IMR-90 (cell line): ENCODE results near the gene AGFG1. TPM values are rescaled to one million over a fixed set of nuclear protein-coding genes. Genes with fewer than 3 reads are reported as not detected.

Experiments used
- ATAC-seq: fragments of 200-7000 bp; cut with Tn5 transposase; 2 replicates; pipeline ENCODE4 v1.9.1; 2020; ENCODE audit warnings: low read depth, mild to moderate bottlenecking, moderate library complexity
- BruUV-seq: library from RNA; stranded (reverse); fragments of 400-500 nt; replicated peaks from 2 replicates; lab custom pipeline; 2021; lab: Mats Ljungman, UMichigan
- CTCF ChIA-PET: fragments of 300-600 bp; formaldehyde crosslinking; extraction: SDS; loops from one replicate; lab custom pipeline; 2021; ENCODE audit warnings: antibody characterized with exemption; lab: Yijun Ruan, JAX
- POLR2A ChIA-PET: fragments of 300-600 bp; sonication (Branson Sonifier 250); formaldehyde crosslinking; loops from one replicate; lab custom pipeline; 2022; ENCODE audit warnings: antibody characterized with exemption; ENCODE audit not compliant: unreplicated experiment; lab: Charles Lee
- DNase-seq: peaks from one replicate; pipeline ENCODE4 v3.0.0; 2013
- H2AFZ ChIP-seq: replicated peaks from 2 replicates; pipeline ENCODE3; 2013; ENCODE audit warnings: low read length, mild to moderate bottlenecking; ENCODE audit not compliant: poor library complexity
- H2AK5ac ChIP-seq: 2 replicates; pipeline ENCODE4 v1.6.1; 2013; ENCODE audit warnings: low read depth, low read length, inconsistent platforms
- H2AK9ac ChIP-seq: replicated peaks from 2 replicates; pipeline ENCODE3; 2013; ENCODE audit warnings: mild to moderate bottlenecking, low read depth, low read length, moderate library complexity; ENCODE audit not compliant: poor library complexity
- H2BK120ac ChIP-seq: 2 replicates; pipeline ENCODE4 v1.6.1; 2013; ENCODE audit warnings: low read depth, low read length, inconsistent platforms
- H2BK15ac ChIP-seq: 3 replicates; pipeline ENCODE4 v1.6.1; 2013; ENCODE audit warnings: low read depth, low read length, inconsistent platforms
- H2BK20ac ChIP-seq: 2 replicates; pipeline ENCODE4 v1.6.1; 2013; ENCODE audit warnings: low read depth, mild to moderate bottlenecking, inconsistent platforms, low read length, moderate library complexity
- H2BK5ac ChIP-seq: 2 replicates; pipeline ENCODE4 v1.6.1; 2013; ENCODE audit warnings: mild to moderate bottlenecking, low read depth, low read length, inconsistent platforms; ENCODE audit not compliant: poor library complexity, severe bottlenecking
- H3K14ac ChIP-seq: replicated peaks from 2 replicates; pipeline ENCODE4 v1.6.1; 2013; ENCODE audit warnings: low read depth, low read length, inconsistent platforms
- H3K18ac ChIP-seq: 2 replicates; pipeline ENCODE4 v1.6.1; 2013; ENCODE audit warnings: low read depth, low read length, control low read depth
- H3K23ac ChIP-seq: 2 replicates; pipeline ENCODE4 v1.6.1; 2013; ENCODE audit warnings: low read depth, low read length, inconsistent platforms
- H3K27ac ChIP-seq: 2 replicates; pipeline ENCODE4 v1.5.1; 2013; ENCODE audit warnings: mild to moderate bottlenecking, control low read depth, low read length; ENCODE audit not compliant: insufficient read depth
- H3K27me3 ChIP-seq: 2 replicates; pipeline ENCODE4 v1.6.1; 2013; ENCODE audit warnings: low read length; ENCODE audit not compliant: control insufficient read depth, insufficient read depth
- H3K36me3 ChIP-seq: 2 replicates; pipeline ENCODE4 v1.6.1; 2013; ENCODE audit warnings: low read length, mixed read lengths; ENCODE audit not compliant: control insufficient read depth, insufficient read depth
- H3K4ac ChIP-seq: 2 replicates; pipeline ENCODE4 v1.6.1; 2013; ENCODE audit warnings: low read depth, low read length, inconsistent platforms
- H3K4me1 ChIP-seq: 2 replicates; pipeline ENCODE4 v1.6.1; 2013; ENCODE audit warnings: low read length, mixed read lengths; ENCODE audit not compliant: control insufficient read depth, insufficient read depth
- H3K4me2 ChIP-seq: 2 replicates; pipeline ENCODE4 v1.6.1; 2013; ENCODE audit warnings: low read depth, mild to moderate bottlenecking, control low read depth, low read length, moderate library complexity
- H3K4me3 ChIP-seq: 2 replicates; pipeline ENCODE4 v1.5.1; 2013; ENCODE audit warnings: low read depth, mild to moderate bottlenecking, control low read depth, low read length, moderate library complexity; ENCODE audit not compliant: insufficient read depth
- H3K56ac ChIP-seq: 2 replicates; pipeline ENCODE4 v1.6.1; 2013; ENCODE audit warnings: low read length, inconsistent platforms; ENCODE audit not compliant: insufficient read depth; ENCODE audit errors: extremely low read depth
- H3K79me1 ChIP-seq, 2 experiments: 2 replicates each; pipeline ENCODE4 v1.6.1; 2013; ENCODE audit warnings: low read length in 2 of 2, inconsistent platforms in 1 of 2, low read depth in 1 of 2
- H3K9ac ChIP-seq: 2 replicates; pipeline ENCODE4 v1.6.1; 2013; ENCODE audit warnings: low read depth, low read length, control low read depth
- H3K9me1 ChIP-seq: 2 replicates; pipeline ENCODE4 v1.6.1; 2013; ENCODE audit warnings: low read length, inconsistent platforms; ENCODE audit not compliant: insufficient read depth
- H3K9me3 ChIP-seq: 2 replicates; pipeline ENCODE4 v1.6.1; 2013; ENCODE audit warnings: low read length; ENCODE audit not compliant: control insufficient read depth, insufficient read depth
- H4K20me1 ChIP-seq: 2 replicates; pipeline ENCODE4 v1.6.1; 2013; ENCODE audit warnings: low read length, inconsistent platforms; ENCODE audit not compliant: insufficient read depth
- H4K5ac ChIP-seq: 2 replicates; pipeline ENCODE4 v1.6.1; 2013; ENCODE audit warnings: mild to moderate bottlenecking, low read depth, low read length, control low read depth
- H4K8ac ChIP-seq, 2 experiments: 2 replicates each; pipeline ENCODE4 v1.6.1; 2013; ENCODE audit warnings: low read depth in 2 of 2, low read length in 2 of 2, control low read depth in 1 of 2, inconsistent platforms in 1 of 2
- H4K91ac ChIP-seq: 2 replicates; pipeline ENCODE4 v1.6.1; 2013; ENCODE audit warnings: low read depth, low read length, inconsistent platforms; ENCODE audit not compliant: insufficient read depth
- BHLHE40 ChIP-seq: fragments of 150-350 bp; IDR thresholded peaks from 2 replicates; pipeline ENCODE4 v1.6.1; 2016; ENCODE audit warnings: mild to moderate bottlenecking, low read depth, low read length
- MAFK ChIP-seq: IDR thresholded peaks from 2 replicates; pipeline ENCODE4 v1.6.1; 2012; ENCODE audit warnings: low read depth, low read length, improper control_type of control experiment
- RAD21 ChIP-seq: IDR thresholded peaks from 2 replicates; pipeline ENCODE4 v1.6.1; 2012; ENCODE audit warnings: low read length, improper control_type of control experiment
- RCOR1 ChIP-seq: IDR thresholded peaks from 2 replicates; pipeline ENCODE4 v1.6.1; 2012; ENCODE audit warnings: mild to moderate bottlenecking, low read length, improper control_type of control experiment; ENCODE audit not compliant: insufficient replicate concordance
- RFX5 ChIP-seq: IDR thresholded peaks from 2 replicates; pipeline ENCODE4 v1.8.0; 2012; ENCODE audit warnings: low read depth, mild to moderate bottlenecking, low read length, moderate library complexity
- WGBS, 2 experiments: methylation state at CpG; one replicate each; pipeline versions ENCODE4 v1.1.5 to v1.1.7; 2013; ENCODE audit warnings: missing lambda C conversion rate in 2 of 2; ENCODE audit not compliant: insufficient read length in 1 of 2; ENCODE audit errors: extremely low coverage in 2 of 2; 5-methylcytosine and 5-hydroxymethylcytosine counted together
- dilution Hi-C: fragments of 300-500 bp; cut with HindIII; formaldehyde crosslinking; loops from one replicate; pipeline ENCODE4 v1.14.3; 2018; ENCODE audit warnings: low sequenced_read_pairs; ENCODE audit not compliant: unreplicated experiment
- in situ Hi-C: fragments of 300-500 bp; cut with MboI; formaldehyde crosslinking; loops from 3 replicates; pipeline ENCODE4 v1.14.3; 2019; ENCODE audit warnings: low sequenced_read_pairs, inconsistent platforms, mixed read lengths
- intact Hi-C: fragments of 100-400 bp; cut with micrococcal nuclease; formaldehyde crosslinking; loops from 2 replicates; pipeline ENCODE4 v1.10.0; 2022
- polyA plus RNA-seq, 3 experiments: library from polyadenylated mRNA; depleted of rRNA; stranded (reverse); fragments of >200 nt; gene quantifications; 2 replicates each; pipeline ENCODE4 v1.2.3, GENCODE V29; 2012; ENCODE audit warnings: low replicate concordance in 1 of 3
- total RNA-seq: library from RNA; depleted of rRNA; stranded (reverse); fragments of >200 nt; gene quantifications from 2 replicates; pipeline ENCODE4 v1.2.3, GENCODE V29; 2012
- TF ChIP-seq, protein P1 (sequence below): fragments of 150-350 bp; IDR thresholded peaks from 2 replicates; pipeline ENCODE4 v1.6.1; 2017; ENCODE audit warnings: mild to moderate bottlenecking, antibody characterized with exemption, low read length, low read depth
- TF ChIP-seq, protein P2 (sequence below): conservative IDR thresholded peaks from 2 replicates; pipeline ENCODE4 v1.5.1; 2012; ENCODE audit warnings: mild to moderate bottlenecking, low read depth, low read length, improper control_type of control experiment
- TF ChIP-seq, protein P3 (sequence below): fragments of 150-350 bp; IDR thresholded peaks from 2 replicates; pipeline ENCODE4 v1.6.1; 2016; ENCODE audit warnings: low read depth, mild to moderate bottlenecking, low read length, moderate library complexity, borderline replicate concordance

The AGFG1 gene
- total and polyA plus RNA-seq, 2 of the 4 experiments (the other 2 are of a cell fraction) = 58.4 to 126 TPM

DNA sequence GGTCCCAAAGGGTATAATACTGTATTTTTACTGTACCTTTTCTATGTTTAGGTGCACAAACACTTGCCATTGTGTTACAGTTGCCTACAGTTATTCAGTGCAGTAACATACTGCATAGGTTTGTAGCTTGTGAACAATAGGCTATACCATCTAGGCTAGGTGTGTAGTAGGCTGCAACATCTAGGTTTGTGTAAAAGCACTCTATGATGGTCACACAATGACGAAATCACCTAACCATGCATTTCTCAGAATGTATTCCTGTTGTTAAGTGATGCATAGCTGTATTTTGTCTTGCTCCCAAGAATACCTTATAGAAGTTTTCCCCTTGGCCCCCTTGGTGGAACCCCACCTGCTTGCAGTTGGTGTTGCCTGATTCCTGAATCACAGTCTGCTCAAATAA is 29.3 kb upstream of the AGFG1 start:
- H3K27ac ChIP-seq = no peak overlapping the region
- ChIA-PET POLR2A (no interaction called here), CTCF (no interaction called here)
- no peak overlapping the region for H3K9ac ChIP-seq
- no peak overlapping the region for H2AFZ ChIP-seq
- intact Hi-C loops = no loop called here
- H2BK120ac ChIP-seq = no peak overlapping the region
- peaks cover 8% of the 10 kb centered on the region for H3K4me1 ChIP-seq
- no peak overlapping the region for H4K5ac ChIP-seq
- no peaks in the 10 kb centered on the region for H3K79me1 ChIP-seq
- peaks cover 7% of the 10 kb centered on the region; the same call in 1 of the 2 replicates for H3K9me1 ChIP-seq
- no peak overlapping the region for H3K4me2 ChIP-seq
- dilution Hi-C loops = no loop called here
- ATAC-seq (no peak), DNase-seq (no peak)
- no peak overlapping the region for H2AK9ac ChIP-seq
- no peak overlapping the region for H2AK5ac ChIP-seq
- H4K91ac ChIP-seq = no peak overlapping the region
- H3K36me3 ChIP-seq = no peaks in the 10 kb centered on the region
- H4K8ac ChIP-seq = no peak overlapping the region
- H3K56ac ChIP-seq = no peak overlapping the region
- H3K9me3 ChIP-seq = no peaks in the 10 kb centered on the region
- no peaks in the 10 kb centered on the region for H3K27me3 ChIP-seq
- in situ Hi-C loops = no loop called here
- no peak overlapping the region for H3K4ac ChIP-seq
- no peak overlapping the region for H2BK5ac ChIP-seq
- no peak overlapping the region for H3K14ac ChIP-seq
- no peak overlapping the region for H2BK20ac ChIP-seq
- no peak overlapping the region for H2BK15ac ChIP-seq
- WGBS, 2 experiments = no CpG with 5 or more reads among the region's 1 CpG
- H3K4me3 ChIP-seq = no peak overlapping the region
- H4K20me1 ChIP-seq = no peaks in the 10 kb centered on the region
- no TSS peak for BruUV-seq
- H3K18ac ChIP-seq = no peak overlapping the region
- TF ChIP-seq BHLHE40 = no peak
- no peak for TF ChIP-seq MAFK
- TF ChIP-seq RCOR1 = no peak
- TF ChIP-seq, protein P1, sequence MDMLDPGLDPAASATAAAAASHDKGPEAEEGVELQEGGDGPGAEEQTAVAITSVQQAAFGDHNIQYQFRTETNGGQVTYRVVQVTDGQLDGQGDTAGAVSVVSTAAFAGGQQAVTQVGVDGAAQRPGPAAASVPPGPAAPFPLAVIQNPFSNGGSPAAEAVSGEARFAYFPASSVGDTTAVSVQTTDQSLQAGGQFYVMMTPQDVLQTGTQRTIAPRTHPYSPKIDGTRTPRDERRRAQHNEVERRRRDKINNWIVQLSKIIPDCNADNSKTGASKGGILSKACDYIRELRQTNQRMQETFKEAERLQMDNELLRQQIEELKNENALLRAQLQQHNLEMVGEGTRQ = no peak
- TF ChIP-seq RAD21 = no peak
- TF ChIP-seq, protein P2, sequence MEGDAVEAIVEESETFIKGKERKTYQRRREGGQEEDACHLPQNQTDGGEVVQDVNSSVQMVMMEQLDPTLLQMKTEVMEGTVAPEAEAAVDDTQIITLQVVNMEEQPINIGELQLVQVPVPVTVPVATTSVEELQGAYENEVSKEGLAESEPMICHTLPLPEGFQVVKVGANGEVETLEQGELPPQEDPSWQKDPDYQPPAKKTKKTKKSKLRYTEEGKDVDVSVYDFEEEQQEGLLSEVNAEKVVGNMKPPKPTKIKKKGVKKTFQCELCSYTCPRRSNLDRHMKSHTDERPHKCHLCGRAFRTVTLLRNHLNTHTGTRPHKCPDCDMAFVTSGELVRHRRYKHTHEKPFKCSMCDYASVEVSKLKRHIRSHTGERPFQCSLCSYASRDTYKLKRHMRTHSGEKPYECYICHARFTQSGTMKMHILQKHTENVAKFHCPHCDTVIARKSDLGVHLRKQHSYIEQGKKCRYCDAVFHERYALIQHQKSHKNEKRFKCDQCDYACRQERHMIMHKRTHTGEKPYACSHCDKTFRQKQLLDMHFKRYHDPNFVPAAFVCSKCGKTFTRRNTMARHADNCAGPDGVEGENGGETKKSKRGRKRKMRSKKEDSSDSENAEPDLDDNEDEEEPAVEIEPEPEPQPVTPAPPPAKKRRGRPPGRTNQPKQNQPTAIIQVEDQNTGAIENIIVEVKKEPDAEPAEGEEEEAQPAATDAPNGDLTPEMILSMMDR = no peak
- no peak for TF ChIP-seq RFX5
- TF ChIP-seq, protein P3, sequence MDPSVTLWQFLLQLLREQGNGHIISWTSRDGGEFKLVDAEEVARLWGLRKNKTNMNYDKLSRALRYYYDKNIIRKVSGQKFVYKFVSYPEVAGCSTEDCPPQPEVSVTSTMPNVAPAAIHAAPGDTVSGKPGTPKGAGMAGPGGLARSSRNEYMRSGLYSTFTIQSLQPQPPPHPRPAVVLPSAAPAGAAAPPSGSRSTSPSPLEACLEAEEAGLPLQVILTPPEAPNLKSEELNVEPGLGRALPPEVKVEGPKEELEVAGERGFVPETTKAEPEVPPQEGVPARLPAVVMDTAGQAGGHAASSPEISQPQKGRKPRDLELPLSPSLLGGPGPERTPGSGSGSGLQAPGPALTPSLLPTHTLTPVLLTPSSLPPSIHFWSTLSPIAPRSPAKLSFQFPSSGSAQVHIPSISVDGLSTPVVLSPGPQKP = no peak
- H3K23ac ChIP-seq = no peak overlapping the region
